GM19035 (cell line): ENCODE results near the gene GABRD.

Experiments
- ATAC-seq: cut with Tn5 transposase; IDR thresholded peaks from one replicate; pipeline ENCODE4 v1.9.1; 2021; ENCODE audit not compliant: unreplicated experiment

Gene GABRD

GRCh38 chr1:2050793-2051682 lies 31.9 kb downstream of the GABRD start:
- no peak for ATAC-seq

- no peak for ATAC-seq
These were observed 33.0 kb downstream of the GABRD start for GRCh38 chr1:2052054-2052679.

- ATAC-seq: no peak
These were observed 33.6 kb downstream of the GABRD start for GRCh38 chr1:2052756-2053155.

GRCh38 chr1:2053217-2053616 lies 34.1 kb downstream of the GABRD start:
- no peak for ATAC-seq

- ATAC-seq: no peak
These were observed 34.7 kb downstream of the GABRD start for GRCh38 chr1:2053784-2054376.

- ATAC-seq: no peak
These were observed 35.4 kb downstream of the GABRD start for GRCh38 chr1:2054560-2054959.

GRCh38 chr1:2055911-2056575 lies 36.9 kb downstream of the GABRD start:
- ATAC-seq: no peak

GRCh38 chr1:2056955-2057590 lies 37.9 kb downstream of the GABRD start:
- ATAC-seq: no peak

- ATAC-seq: no peak
These were observed 40.3 kb downstream of the GABRD start for GRCh38 chr1:2059290-2059953.

- no peak for ATAC-seq
These were observed 40.9 kb downstream of the GABRD start for GRCh38 chr1:2060072-2060471.

- no peak for ATAC-seq
These were observed 41.4 kb downstream of the GABRD start for GRCh38 chr1:2060535-2060934.

- no peak for ATAC-seq
These were observed 42.1 kb downstream of the GABRD start for GRCh38 chr1:2061065-2061778.

GRCh38 chr1:2065699-2066098 lies 46.6 kb downstream of the GABRD start:
- ATAC-seq: no peak

GRCh38 chr1:2067393-2067792 lies 48.2 kb downstream of the GABRD start:
- no peak for ATAC-seq

- no peak for ATAC-seq
These were observed 48.8 kb downstream of the GABRD start for GRCh38 chr1:2067981-2068380.

GRCh38 chr1:2068951-2069350 lies 49.8 kb downstream of the GABRD start:
- no peak for ATAC-seq

GRCh38 chr1:2070016-2070415 lies 50.9 kb downstream of the GABRD start:
- no peak for ATAC-seq

- no peak for ATAC-seq
These were observed 51.8 kb downstream of the GABRD start for GRCh38 chr1:2070800-2071530.

GRCh38 chr1:2072109-2072806 lies 53.1 kb downstream of the GABRD start:
- ATAC-seq: no peak
